Measurements from ENCODE around the gene TMEM74B. TPM values are rescaled to one million over a fixed set of nuclear protein-coding genes. Genes with fewer than 3 reads are reported as not detected.
A peak's percentile ranks its signal among the peaks of the same experiment; 100 is the strongest.

The TMEM74B gene
- total RNA-seq, 4 donors from 2014 or later, result 1.7 to 2.8 TPM; not detected in 2

DNA sequence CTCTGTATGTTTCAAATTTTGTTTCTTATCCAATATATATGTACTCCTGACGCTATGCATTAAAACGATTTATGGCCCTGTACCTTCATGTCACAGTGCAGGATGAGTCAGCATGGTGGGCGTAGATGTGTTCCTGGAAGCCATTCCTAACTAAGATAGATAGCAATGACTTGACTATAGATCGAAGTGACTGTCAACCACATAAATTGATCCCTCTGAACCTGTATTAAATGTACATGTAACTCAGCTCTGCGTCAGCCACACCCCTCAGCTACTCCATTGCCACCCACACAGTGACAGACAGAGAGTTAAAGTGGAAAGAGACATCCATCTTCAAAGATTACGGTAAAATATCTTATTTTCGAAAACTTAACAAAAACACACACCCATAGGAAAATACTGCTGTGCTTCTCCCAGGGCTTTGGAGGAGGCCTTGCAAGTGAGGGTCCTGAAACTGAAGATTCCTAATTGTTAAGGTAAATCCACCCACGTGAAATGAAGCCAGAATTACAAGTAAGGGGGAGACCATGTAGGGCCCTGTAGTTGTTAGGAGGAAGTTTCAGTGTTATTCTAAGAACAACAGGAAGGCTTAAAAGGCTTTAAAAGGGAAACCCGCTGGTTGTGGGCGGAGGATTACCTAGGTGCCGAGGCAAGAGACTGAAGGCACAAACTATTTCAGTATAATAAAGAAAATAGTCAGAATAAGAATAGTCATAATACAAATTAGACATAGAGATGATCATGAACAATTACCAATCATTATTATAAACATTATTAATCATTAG is 30.8 kb upstream of the TMEM74B start:
- no peak for DNase-seq (ENCODE audit: low spot score)
- TF ChIP-seq, protein P1, sequence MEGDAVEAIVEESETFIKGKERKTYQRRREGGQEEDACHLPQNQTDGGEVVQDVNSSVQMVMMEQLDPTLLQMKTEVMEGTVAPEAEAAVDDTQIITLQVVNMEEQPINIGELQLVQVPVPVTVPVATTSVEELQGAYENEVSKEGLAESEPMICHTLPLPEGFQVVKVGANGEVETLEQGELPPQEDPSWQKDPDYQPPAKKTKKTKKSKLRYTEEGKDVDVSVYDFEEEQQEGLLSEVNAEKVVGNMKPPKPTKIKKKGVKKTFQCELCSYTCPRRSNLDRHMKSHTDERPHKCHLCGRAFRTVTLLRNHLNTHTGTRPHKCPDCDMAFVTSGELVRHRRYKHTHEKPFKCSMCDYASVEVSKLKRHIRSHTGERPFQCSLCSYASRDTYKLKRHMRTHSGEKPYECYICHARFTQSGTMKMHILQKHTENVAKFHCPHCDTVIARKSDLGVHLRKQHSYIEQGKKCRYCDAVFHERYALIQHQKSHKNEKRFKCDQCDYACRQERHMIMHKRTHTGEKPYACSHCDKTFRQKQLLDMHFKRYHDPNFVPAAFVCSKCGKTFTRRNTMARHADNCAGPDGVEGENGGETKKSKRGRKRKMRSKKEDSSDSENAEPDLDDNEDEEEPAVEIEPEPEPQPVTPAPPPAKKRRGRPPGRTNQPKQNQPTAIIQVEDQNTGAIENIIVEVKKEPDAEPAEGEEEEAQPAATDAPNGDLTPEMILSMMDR (IDR thresholded peaks at IDR 0.05), result no peak
- ATAC-seq (ENCODE audit: low FRiP score), result no peak

DNA sequence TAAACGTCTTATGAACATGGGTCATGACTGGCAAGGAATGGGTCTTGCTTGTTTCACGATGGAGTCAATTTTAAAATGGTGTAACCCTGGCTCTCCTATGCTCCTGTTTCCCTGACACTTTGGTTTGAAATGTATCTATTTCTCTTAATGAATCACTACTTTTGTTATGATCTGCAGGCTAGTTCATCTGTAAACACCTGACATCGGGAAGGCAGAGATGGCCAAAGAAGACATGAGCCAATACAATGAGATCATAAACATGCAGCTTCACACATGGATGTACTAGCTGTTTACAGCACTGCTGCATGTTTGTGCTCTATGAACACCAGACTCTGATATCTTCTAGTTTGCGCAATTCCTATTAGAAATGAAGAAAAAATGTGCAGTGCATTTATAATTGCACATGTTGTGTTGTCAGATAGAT is 30.1 kb upstream of the TMEM74B start:
- ATAC-seq (ENCODE audit: low FRiP score), result no peak
- TF ChIP-seq, protein P1 (IDR thresholded peaks at IDR 0.05), result no peak
- no peak for DNase-seq (ENCODE audit: low spot score)

DNA sequence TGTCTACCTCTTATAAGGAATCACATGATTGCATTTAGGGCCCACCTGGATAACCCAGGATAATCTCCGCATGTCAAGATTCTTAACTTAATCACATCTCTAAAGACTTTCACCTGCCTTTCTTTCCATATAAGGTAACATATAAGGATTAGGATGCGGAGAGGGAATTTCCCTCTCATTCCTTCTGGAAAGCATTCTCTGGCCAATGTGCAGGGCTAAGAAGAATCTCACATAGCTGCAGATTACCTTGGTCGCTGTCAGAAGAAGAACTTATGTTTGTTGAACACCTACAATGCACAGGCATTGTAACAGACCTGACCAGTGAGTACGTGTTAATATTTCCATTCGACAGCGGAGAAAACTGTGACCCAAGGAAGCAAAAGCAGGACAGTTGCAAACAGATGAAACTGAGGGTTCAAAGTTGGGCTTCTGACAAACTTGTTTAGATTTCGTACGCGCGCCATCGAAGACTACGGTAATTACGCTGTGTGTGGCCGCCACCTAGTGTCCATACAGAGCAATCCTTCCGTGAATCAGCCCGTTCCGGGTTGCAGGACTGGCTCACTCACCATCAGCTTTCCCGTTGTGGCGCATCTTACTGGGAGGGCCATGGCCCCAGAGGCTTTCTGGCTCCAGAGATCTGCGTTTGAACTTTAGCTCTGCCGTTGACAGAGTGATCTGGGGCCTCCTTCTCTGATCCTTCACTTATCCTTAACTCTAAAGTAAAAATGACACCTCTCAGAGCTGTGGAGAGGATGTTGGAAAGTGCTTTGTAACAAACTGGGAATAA is 28.0 kb upstream of the TMEM74B start:
- TF ChIP-seq, protein P1 (IDR thresholded peaks at IDR 0.05), result peak in 2 of 3 donors; percentile 19 to 50
- ATAC-seq (ENCODE audit: low FRiP score) (peak; percentile 84), DNase-seq (ENCODE audit: low spot score) (no peak)

DNA sequence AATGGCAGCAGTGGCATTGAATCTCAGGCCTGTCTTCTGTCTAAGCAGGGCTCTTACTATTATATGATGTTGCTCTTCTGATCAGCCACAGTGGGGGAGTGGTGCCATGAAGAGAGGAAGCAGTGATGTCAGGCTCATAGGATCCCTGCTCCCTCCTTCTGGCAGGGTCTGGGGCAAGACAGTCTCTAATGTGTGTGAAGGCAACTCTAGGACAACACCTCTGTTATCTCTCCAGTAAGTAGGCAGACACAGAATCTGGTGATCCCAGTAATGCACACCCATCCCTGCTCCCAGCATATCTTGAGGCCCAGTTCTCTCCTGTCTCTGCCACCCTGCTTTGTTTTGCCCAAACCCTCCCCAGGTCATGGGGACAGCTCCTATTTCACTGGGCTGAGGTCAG is 27.2 kb upstream of the TMEM74B start:
- DNase-seq (ENCODE audit: low spot score) (no peak), ATAC-seq (ENCODE audit: low FRiP score) (no peak)
- TF ChIP-seq, protein P1 (IDR thresholded peaks at IDR 0.05), result no peak

DNA sequence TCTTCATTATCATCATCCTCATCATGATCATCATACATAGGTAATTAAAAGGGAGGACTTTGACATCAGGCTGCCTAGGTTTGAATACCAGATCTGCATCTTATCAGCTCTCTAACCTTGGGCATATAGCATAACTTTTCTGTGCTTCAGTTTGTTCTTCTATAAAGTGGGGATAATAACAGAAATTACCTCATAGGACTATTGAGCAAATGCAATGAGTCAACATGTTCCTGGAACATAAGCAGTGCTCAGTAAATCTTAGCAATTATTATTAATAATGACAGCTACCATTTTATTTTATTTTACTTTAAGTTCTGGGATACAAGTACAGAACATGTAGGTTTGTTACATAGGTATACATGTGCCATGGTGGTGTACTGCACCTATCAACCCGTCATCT is 25.7 kb upstream of the TMEM74B start:
- TF ChIP-seq, protein P1 (IDR thresholded peaks at IDR 0.05), result no peak
- no peak for ATAC-seq (ENCODE audit: low FRiP score)
- DNase-seq (ENCODE audit: low spot score), result no peak

DNA sequence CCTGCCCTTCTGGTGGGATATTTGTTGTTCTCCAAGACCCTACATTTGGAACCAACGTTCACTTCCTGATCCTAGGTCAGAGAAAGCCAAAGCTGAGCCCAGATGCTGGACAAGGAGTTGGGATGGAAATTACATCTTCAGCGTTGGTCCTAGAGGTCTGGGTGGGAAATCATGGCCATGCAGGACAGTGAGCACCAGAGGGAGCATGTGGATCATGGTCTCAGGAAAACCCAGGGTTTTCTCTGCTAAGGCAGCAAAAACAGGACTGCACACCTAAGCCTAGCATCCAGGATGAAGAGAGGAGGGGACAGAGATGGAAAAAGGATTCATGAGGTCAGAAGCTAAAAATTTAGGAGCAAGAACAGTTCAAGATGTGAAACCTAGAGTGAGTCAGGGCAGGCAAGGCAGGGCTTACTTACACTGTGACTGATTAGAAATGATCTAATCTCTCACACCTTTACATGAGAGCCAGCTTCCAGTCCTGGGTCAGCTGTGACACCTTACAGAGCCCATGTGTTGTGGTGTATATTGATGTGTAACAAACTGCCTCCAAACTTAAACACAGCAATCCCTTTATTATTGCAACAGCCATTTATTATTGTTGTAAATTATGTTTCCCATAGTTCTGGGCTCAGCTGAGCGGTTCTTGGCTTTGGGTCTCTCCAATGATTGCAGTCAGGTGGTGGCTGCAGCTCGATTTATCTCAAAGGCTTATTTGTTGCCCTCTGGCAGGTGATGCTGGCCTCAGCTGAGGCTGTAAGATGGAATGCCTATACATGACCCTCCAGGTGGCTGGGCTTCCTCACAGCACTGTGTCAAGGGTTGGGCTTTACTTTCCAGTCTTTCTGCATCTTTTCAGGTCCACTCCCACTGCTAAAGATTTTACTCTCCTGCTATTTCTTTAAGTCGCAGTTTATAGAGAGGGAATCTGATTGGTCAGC is 24.9 kb upstream of the TMEM74B start:
- ATAC-seq (ENCODE audit: low FRiP score) (no peak), DNase-seq (ENCODE audit: low spot score) (no peak)
- TF ChIP-seq, protein P1 (IDR thresholded peaks at IDR 0.05), result no peak

All from omental fat pad (tissue), 4 donors.